Activated T-cell treated with anti-CD3 and anti-CD28 coated beads, Interleukin-2, amount 50 U/mL, for 4 hours (primary cell): ENCODE results near the gene OLAH. TPM values are rescaled to one million over a fixed set of nuclear protein-coding genes. Genes with fewer than 3 reads are reported as not detected.
"Not testable (repeated sequence)": the region's sequence is repeated elsewhere in the genome, so short reads cannot be mapped to it uniquely, and the experiment has no call there.

Experiments used
- ATAC-seq, 2 donors: fragments of 200-7000 bp; cut with Tn5 transposase; one replicate each; pipeline ENCODE4 v1.10.0; 2021
- DNase-seq: peaks from one replicate; pipeline ENCODE4 v3.0.0-alpha.2; 2020
- H3K27me3 Mint-ChIP-seq: one replicate; pipeline ENCODE4 v1.8.0; 2021; ENCODE audit warnings: low read depth, mixed read lengths
- H3K36me3 Mint-ChIP-seq: one replicate; pipeline ENCODE4 v1.8.0; 2022; ENCODE audit warnings: mixed read lengths; ENCODE audit not compliant: insufficient read depth
- H3K4me1 Mint-ChIP-seq: one replicate; pipeline ENCODE4 v1.8.0; 2021; ENCODE audit warnings: low read depth, mixed read lengths
- H3K4me3 Mint-ChIP-seq: one replicate; pipeline ENCODE4 v1.8.0; 2021; ENCODE audit warnings: mild to moderate bottlenecking, moderate library complexity, mixed read lengths
- H3K9me3 Mint-ChIP-seq: one replicate; pipeline ENCODE4 v1.8.0; 2021; ENCODE audit warnings: mixed read lengths
- total RNA-seq, 3 donors: library from RNA; stranded (reverse); gene quantifications; one replicate each; pipeline ENCODE4 v1.2.1, GENCODE V29; 2021

The OLAH gene
- total RNA-seq, result not detected

DNA sequence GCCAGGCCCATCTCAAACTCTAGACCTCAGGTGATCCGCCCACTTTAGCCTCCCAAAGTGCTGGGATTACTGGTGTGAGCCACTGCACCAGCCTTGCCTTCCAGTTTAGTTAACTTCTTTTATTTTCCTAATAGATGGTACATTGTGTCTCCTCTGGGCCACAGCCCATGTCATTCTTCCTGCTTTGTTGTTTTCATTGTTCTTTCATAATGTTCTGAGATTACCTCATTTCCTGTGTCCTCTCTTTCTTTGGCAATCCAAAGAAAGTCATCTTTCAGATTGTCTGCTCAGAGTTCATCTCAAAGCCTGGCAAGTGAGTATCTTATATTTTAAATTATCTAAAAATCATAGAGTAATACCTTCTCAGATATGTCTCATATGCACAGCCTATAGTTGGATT, at the start of gene OLAH:
Gene OLAH, plus strand, starts transcription at position 270 of the 400 bp plus-strand sequence. CDS start 3,346 bp downstream, outside the sequence.
- DNase-seq (no peak), ATAC-seq (no peak)
- no peaks in the 10 kb centered on the region for H3K9me3 Mint-ChIP-seq
- H3K27me3 Mint-ChIP-seq, result no peaks in the 10 kb centered on the region
- no peaks in the 10 kb centered on the region for H3K36me3 Mint-ChIP-seq
- no peak within 1 kb of the TSS for H3K4me3 Mint-ChIP-seq
- peaks cover 6% of the 10 kb centered on the region for H3K4me1 Mint-ChIP-seq

- DNase-seq, result no peak
- Mint-ChIP-seq H3K4me3 (no peak overlapping the region), H3K27me3 (peaks cover 1% of the 10 kb centered on the region), H3K4me1 (peaks cover 1% of the 10 kb centered on the region), H3K9me3 (no peaks in the 10 kb centered on the region), H3K36me3 (no peaks in the 10 kb centered on the region)
- ATAC-seq, result no peak
Observed at GRCh38 chr10:14995964-14996565, 47.7 kb upstream of the OLAH start.

DNA sequence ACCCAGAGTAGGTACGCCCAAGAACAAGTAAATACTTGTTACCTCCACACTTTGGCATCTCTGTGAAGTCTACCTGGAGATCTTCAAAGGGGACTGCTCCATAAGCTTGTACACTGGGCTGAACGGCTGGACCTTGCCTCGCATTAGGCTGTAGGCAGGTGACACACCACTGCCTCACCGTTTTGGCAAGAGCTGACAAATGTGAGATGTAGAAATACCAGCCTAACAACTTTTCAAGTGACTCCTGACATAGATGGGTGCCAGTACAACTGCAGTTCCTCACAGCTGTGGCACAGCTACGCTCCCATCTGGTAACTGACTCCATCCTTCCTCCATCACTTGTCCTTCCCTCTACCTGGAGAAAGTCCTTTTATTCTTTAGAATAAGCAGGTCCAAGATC, 30.2 kb upstream of the OLAH start:
- not testable (repeated sequence) for H3K4me1 Mint-ChIP-seq, H3K27me3 Mint-ChIP-seq, H3K4me3 Mint-ChIP-seq, H3K36me3 Mint-ChIP-seq, DNase-seq, ATAC-seq, H3K9me3 Mint-ChIP-seq

- peaks cover 2% of the 10 kb centered on the region for H3K27me3 Mint-ChIP-seq
Observed at GRCh38 chr10:15015451-15015850, 28.3 kb upstream of the OLAH start.

GRCh38 chr10:15020966-15021365, 22.8 kb upstream of the OLAH start:
- H3K27me3 Mint-ChIP-seq, ATAC-seq, H3K4me3 Mint-ChIP-seq, H3K9me3 Mint-ChIP-seq, DNase-seq, H3K36me3 Mint-ChIP-seq, H3K4me1 Mint-ChIP-seq: not testable (repeated sequence)

More at GRCh38 chr10:15015451-15015850, 28.3 kb upstream of the OLAH start:
- ATAC-seq (no peak), DNase-seq (no peak)
- no peaks in the 10 kb centered on the region for H3K4me1 Mint-ChIP-seq
- H3K4me3 Mint-ChIP-seq, result no peak overlapping the region
- no peaks in the 10 kb centered on the region for H3K36me3 Mint-ChIP-seq
- H3K9me3 Mint-ChIP-seq, result no peaks in the 10 kb centered on the region

DNA sequence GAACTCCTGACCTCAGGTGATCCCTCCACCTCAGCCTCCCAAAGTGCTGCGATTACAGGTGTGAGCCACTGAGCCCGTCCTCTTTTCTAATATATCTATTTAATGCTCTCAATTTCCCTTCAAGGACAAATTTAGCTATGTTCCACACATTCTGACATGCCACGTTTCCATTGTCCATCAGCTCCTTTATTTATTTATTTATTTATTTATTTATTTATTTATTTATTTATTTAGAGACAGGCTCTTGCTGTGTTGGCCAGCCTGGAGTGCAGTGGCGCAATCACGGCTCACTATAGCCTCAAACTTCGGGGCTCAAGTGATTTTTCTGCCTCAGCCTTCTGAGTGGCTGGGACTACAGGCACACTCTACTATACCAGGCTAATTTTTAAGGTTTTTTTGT, 20.7 kb upstream of the OLAH start:
- not testable (repeated sequence) for H3K36me3 Mint-ChIP-seq, H3K4me3 Mint-ChIP-seq, H3K27me3 Mint-ChIP-seq, H3K9me3 Mint-ChIP-seq, H3K4me1 Mint-ChIP-seq, DNase-seq, ATAC-seq

GRCh38 chr10:15024017-15025004, 19.4 kb upstream of the OLAH start:
- not testable (repeated sequence) for H3K4me1 Mint-ChIP-seq, ATAC-seq, H3K27me3 Mint-ChIP-seq, H3K36me3 Mint-ChIP-seq, DNase-seq, H3K9me3 Mint-ChIP-seq, H3K4me3 Mint-ChIP-seq

GRCh38 chr10:15025040-15025439, 18.7 kb upstream of the OLAH start:
- not testable (repeated sequence) for H3K27me3 Mint-ChIP-seq, DNase-seq, H3K9me3 Mint-ChIP-seq, H3K4me3 Mint-ChIP-seq, ATAC-seq, H3K4me1 Mint-ChIP-seq, H3K36me3 Mint-ChIP-seq

DNA sequence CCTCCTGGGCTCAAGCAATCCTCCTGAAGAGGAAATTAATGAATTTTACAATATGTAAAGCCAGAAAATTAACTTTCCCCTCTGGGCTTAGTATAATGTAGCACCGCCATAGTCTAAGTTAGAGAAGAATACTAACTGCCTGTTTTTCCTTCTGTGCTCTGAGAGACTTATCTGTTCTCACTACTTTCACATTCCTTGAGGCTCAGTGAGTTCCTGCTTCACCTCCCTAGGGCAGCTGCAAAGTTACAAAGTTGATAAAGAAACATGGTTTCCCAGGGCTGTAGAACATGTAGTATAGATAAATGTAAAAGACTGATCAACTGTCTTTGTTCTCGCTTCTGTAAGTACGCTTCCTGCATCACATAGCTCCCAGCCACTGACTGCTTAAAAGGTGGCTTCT, 16.0 kb upstream of the OLAH start:
- ATAC-seq, result no peak
- no peak for DNase-seq
- no peaks in the 10 kb centered on the region for H3K36me3 Mint-ChIP-seq
- no peak overlapping the region for H3K4me3 Mint-ChIP-seq
- H3K4me1 Mint-ChIP-seq, result peaks cover 7% of the 10 kb centered on the region
- no peaks in the 10 kb centered on the region for H3K27me3 Mint-ChIP-seq
- no peaks in the 10 kb centered on the region for H3K9me3 Mint-ChIP-seq

DNA sequence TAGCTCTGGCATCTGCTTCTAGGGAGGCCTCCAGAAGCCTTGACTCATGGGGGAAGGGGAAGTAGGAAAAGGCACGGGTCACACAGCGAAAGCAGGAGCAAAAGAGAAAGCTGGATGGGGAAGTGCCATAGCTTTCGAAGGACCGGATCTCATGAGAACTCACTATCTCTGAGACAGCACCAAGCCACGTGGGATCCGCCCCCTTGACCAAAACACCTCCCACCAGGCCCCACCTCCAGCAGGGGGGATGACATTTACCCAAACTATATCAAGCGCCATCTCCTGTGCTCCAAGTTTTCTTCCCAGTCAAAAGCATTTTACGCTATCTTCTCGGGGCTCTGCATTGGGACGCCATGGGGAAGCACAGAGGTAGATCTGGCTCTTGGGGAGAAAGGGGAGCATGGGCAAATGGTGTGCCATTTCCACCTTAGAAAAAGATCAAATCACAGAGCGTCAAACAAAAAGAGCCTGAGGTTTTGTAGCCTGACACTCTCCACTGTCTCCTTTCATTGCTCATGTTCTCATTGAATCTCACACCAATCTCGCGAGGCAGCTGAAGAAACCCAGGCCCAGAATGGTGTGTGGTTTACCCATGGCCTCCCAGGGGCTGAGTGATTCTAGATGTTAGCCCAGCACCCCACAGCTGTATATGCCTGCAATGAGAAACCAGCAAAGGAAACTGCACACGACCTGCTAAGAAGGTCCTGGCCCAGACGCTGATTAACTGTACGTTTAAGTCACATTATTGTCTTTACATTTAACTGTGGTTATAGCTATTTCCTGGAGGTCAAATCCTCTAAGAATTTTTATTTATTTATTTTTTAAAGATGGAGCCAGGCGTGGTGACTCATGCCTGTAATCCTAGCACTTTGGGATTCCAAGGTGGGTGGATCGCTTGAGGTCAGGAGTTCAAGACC, 8.1 kb upstream of the OLAH start:
- no peaks in the 10 kb centered on the region for H3K9me3 Mint-ChIP-seq
- no peaks in the 10 kb centered on the region for H3K4me1 Mint-ChIP-seq
- no peak for ATAC-seq
- no peaks in the 10 kb centered on the region for H3K27me3 Mint-ChIP-seq
- H3K4me3 Mint-ChIP-seq, result no peak overlapping the region
- DNase-seq, result no peak
- no peaks in the 10 kb centered on the region for H3K36me3 Mint-ChIP-seq

DNA sequence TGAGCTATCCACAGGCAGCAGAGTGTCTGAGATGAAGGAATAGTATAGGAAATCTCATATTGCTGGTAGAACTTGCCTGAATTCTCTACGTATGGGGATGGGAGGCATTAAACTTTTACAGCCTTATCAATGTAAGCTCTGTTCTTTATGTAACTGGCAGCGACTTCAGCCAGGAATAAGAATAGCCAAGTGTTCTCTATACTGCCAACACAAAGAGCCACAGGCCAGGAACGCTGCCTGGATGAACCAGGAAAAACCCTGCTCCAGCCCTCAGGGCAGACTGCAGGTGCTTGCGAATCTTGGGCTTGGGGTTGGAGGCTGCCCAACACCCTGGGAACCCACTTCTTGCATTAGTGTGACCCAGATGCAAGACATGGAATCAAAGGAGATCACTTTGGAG, 6.1 kb upstream of the OLAH start:
- no peak for DNase-seq
- no peaks in the 10 kb centered on the region for H3K9me3 Mint-ChIP-seq
- H3K4me1 Mint-ChIP-seq, result no peaks in the 10 kb centered on the region
- H3K27me3 Mint-ChIP-seq, result no peaks in the 10 kb centered on the region
- no peak for ATAC-seq
- H3K36me3 Mint-ChIP-seq, result no peaks in the 10 kb centered on the region
- no peak overlapping the region for H3K4me3 Mint-ChIP-seq

DNA sequence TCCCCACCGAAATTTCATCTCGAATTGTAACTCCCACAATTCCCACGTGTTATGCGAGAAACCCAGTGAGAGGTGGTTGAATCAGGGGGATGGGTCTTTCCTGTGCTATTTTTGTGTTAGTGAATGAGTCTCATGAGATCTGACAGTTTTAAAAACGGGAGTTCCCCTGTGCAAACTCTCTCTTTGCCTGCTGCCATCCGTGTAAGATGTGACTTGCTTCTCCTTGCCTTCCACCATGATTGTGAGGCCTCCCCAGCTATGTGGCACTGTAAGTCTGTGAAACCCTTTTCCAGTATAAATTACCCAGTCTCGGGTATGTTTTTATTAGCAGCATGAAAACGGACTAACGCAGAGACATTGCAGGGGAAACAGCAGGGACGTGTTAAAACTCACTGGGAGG, 5.3 kb upstream of the OLAH start:
- H3K9me3 Mint-ChIP-seq, result no peaks in the 10 kb centered on the region
- H3K4me3 Mint-ChIP-seq, result no peak overlapping the region
- no peaks in the 10 kb centered on the region for H3K4me1 Mint-ChIP-seq
- H3K36me3 Mint-ChIP-seq, result no peaks in the 10 kb centered on the region
- ATAC-seq, result no peak
- H3K27me3 Mint-ChIP-seq, result no peaks in the 10 kb centered on the region
- no peak for DNase-seq

- DNase-seq (no peak), ATAC-seq (no peak)
- H3K4me3 Mint-ChIP-seq, result no peak overlapping the region
- no peaks in the 10 kb centered on the region for H3K27me3 Mint-ChIP-seq
- no peaks in the 10 kb centered on the region for H3K36me3 Mint-ChIP-seq
- H3K4me1 Mint-ChIP-seq, result peaks cover 6% of the 10 kb centered on the region
- no peaks in the 10 kb centered on the region for H3K9me3 Mint-ChIP-seq
Observed at GRCh38 chr10:15045380-15045779, 1.6 kb downstream of the OLAH start.

DNA sequence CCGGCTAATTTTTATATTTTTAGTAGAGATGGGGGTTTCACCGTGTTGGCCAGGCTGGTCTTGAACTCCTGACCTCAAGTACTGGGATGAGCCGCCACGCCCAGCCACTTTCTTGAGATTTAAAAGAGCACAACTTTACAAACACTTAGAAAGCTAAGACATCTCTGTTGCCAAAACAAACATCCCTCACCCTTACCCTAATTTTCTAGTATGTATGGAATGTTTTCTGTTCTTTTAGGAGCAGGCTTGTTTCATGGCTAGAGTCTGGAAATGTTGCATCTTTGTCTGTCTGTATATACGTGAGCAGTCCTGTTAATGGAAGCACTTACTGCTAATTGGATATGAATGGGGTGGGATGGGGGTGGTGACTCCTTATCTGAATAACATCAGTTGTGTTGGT, 2.9 kb downstream of the OLAH start:
- Mint-ChIP-seq H3K36me3 (no peaks in the 10 kb centered on the region), H3K4me1 (peaks cover 6% of the 10 kb centered on the region), H3K27me3 (no peaks in the 10 kb centered on the region), H3K4me3 (no peak overlapping the region), H3K9me3 (no peaks in the 10 kb centered on the region)
- ATAC-seq (no peak), DNase-seq (no peak)
